Measurements from ENCODE around the gene RALY. TPM values are rescaled to one million over a fixed set of nuclear protein-coding genes. Genes with fewer than 3 reads are reported as not detected.
A peak's percentile ranks its signal among the peaks of the same experiment; 100 is the strongest.

RALY gene
- total RNA-seq, 4 donors from 2014 or later, result 100 to 115 (median 106) TPM

DNA sequence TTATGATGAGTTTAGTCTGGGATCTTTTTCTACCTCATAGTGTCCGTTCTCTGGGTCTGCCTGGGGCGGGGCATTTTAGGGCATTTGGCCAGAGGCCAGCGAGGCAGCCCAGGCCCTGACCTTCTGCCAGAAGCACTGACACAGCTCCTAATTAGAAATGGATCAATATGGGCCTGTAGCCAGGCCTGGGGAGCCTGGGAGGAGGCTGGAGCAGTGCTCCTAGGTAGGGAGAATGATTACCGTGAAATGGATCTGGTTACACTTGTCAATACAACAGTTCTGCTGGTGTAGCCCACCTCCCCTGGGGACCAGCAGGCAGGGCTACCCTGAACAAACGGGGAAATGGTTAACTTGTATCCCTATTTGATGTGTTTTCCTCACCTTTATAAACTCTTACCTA is 23.0 kb downstream of the RALY start:
- DNase-seq, result no peak
- H3K27me3 ChIP-seq, result no peaks in the 10 kb centered on the region
- no peaks in the 10 kb centered on the region for H3K36me3 ChIP-seq
- peaks cover 0 to 53% (median 10%) of the 10 kb centered on the region in 4 donors for H3K4me1 ChIP-seq
- H3K9me3 ChIP-seq, result no peaks in the 10 kb centered on the region
- no peak overlapping the region for H3K27ac ChIP-seq
- TF ChIP-seq, protein P1, sequence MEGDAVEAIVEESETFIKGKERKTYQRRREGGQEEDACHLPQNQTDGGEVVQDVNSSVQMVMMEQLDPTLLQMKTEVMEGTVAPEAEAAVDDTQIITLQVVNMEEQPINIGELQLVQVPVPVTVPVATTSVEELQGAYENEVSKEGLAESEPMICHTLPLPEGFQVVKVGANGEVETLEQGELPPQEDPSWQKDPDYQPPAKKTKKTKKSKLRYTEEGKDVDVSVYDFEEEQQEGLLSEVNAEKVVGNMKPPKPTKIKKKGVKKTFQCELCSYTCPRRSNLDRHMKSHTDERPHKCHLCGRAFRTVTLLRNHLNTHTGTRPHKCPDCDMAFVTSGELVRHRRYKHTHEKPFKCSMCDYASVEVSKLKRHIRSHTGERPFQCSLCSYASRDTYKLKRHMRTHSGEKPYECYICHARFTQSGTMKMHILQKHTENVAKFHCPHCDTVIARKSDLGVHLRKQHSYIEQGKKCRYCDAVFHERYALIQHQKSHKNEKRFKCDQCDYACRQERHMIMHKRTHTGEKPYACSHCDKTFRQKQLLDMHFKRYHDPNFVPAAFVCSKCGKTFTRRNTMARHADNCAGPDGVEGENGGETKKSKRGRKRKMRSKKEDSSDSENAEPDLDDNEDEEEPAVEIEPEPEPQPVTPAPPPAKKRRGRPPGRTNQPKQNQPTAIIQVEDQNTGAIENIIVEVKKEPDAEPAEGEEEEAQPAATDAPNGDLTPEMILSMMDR (IDR thresholded peaks at IDR 0.05), result no peak
- no peak for TF ChIP-seq POLR2A (IDR thresholded peaks at IDR 0.05)
- no peak overlapping the region for H3K4me3 ChIP-seq

DNA sequence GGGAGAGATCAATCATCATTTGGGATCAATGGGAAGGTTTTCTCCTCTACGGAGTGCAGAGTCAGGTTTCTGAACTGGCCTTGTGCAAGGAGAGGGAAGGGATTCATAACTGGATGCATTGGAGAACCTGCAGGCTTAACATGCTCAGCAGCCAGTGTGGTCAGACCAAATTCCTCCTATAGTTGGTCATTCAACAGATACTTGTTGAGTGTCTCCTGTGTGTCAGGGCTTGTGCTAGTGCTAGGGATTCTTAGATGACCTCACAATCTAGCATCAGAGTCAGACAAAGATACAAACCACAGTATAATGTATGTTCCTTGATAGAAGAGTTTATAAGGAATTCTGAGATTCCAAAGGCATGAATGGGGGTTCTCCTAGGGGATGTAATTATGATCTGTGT is 23.9 kb downstream of the RALY start:
- DNase-seq, result no peak
- no peaks in the 10 kb centered on the region for H3K36me3 ChIP-seq
- H3K9me3 ChIP-seq, result no peaks in the 10 kb centered on the region
- H3K27me3 ChIP-seq, result no peaks in the 10 kb centered on the region
- TF ChIP-seq POLR2A (IDR thresholded peaks at IDR 0.05), result no peak
- TF ChIP-seq, protein P1 (IDR thresholded peaks at IDR 0.05), result no peak
- no peak overlapping the region for H3K27ac ChIP-seq
- no peak overlapping the region for H3K4me3 ChIP-seq
- peaks cover 0 to 54% (median 12%) of the 10 kb centered on the region in 4 donors for H3K4me1 ChIP-seq

DNA sequence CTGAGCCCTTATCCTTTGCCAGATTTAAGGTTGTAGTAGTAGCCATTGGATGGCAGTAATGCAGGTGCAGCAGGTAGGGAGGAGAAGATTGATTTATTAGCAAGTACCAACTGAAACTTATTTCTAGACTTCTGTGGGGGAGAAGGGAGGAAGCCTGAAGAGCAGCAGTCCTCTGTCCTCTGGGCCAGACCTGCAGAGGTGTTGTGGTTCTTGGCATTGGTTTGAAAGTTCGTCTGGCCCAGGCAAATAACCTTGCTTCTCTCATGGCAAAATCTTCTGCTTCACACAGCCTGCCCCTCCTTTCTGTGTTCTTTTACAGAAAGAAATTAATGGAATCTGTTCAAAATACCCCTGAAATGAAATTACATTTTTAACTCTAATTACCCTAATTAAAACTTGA is 24.5 kb downstream of the RALY start:
- Histone ChIP-seq H3K27me3 (no peaks in the 10 kb centered on the region), H3K4me3 (no peak overlapping the region), H3K36me3 (no peaks in the 10 kb centered on the region), H3K9me3 (no peaks in the 10 kb centered on the region), H3K4me1 (peaks cover 0 to 52% (median 13%) of the 10 kb centered on the region in 4 donors), H3K27ac (no peak overlapping the region)
- TF ChIP-seq, protein P1 (IDR thresholded peaks at IDR 0.05), result no peak
- no peak for TF ChIP-seq POLR2A (IDR thresholded peaks at IDR 0.05)
- no peak for DNase-seq

DNA sequence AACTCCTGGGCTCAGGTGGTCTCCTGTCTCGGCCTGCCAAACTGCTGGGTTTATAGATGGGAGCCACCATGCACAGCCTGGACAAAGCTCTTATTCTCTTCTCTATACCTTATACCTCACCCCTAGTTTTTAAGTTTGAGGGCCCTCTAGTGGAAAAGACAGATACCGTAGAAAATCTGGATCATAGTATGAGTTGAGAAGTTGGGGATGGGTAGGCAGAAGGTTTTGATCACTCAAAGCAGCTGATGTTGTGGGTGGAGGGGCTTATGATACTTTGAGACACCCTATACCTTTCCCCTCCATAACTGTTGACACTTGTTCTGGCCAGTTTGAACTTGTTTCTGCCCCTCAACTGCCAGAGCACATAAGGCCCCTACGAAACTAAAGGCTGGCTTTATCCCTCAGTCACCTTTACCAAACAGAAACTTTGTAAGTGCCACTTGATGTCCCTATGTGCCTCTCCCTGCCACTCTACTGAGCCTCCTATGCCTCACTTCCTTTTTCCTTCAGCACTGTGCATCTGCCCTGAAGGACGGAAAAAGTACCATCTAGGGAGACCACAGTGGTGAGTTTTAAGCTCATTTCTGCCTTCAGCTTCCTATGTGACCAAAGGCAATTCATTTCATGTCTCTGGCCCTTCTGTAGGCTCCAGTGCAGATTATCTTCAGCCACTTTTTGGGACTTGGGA is 28.6 kb downstream of the RALY start:
- Histone ChIP-seq H3K4me3 (no peak overlapping the region), H3K27me3 (no peaks in the 10 kb centered on the region), H3K27ac (no peak overlapping the region), H3K9me3 (no peaks in the 10 kb centered on the region), H3K4me1 (peaks cover 0 to 42% (median 8%) of the 10 kb centered on the region in 4 donors), H3K36me3 (no peaks in the 10 kb centered on the region)
- no peak for TF ChIP-seq POLR2A (IDR thresholded peaks at IDR 0.05)
- TF ChIP-seq, protein P1 (IDR thresholded peaks at IDR 0.05), result peak in 4 of 6 experiments; percentile 17 to 38 (median 24)
- no peak for DNase-seq

DNA sequence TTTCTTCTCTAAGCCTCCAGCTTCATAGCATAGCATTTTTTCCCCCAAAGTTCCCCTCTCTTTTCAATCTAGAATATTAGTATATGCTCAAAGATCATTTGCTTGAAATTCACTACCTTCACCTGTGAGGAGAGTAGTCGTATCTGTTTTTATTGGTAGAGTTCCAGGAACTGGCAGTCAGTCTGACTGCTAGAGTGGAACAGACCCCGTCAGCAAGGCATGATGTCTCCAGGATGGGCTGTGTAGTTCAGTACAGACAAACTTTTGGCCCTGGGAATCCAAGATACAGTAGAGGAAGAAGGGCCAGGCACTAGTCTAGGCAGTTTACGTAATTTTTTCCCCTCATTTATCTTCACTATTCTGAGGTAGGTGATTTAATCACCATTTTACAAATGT is 29.1 kb downstream of the RALY start:
- no peak overlapping the region for H3K27ac ChIP-seq
- no peaks in the 10 kb centered on the region for H3K9me3 ChIP-seq
- no peaks in the 10 kb centered on the region for H3K36me3 ChIP-seq
- peaks cover 0 to 41% (median 8%) of the 10 kb centered on the region in 4 donors for H3K4me1 ChIP-seq
- DNase-seq, result no peak
- TF ChIP-seq, protein P1 (IDR thresholded peaks at IDR 0.05), result no peak
- no peak for TF ChIP-seq POLR2A (IDR thresholded peaks at IDR 0.05)
- H3K27me3 ChIP-seq, result no peaks in the 10 kb centered on the region
- no peak overlapping the region for H3K4me3 ChIP-seq

Measured in Peyer's patch (tissue), 4 donors.